ENCODE results near the gene STAT5B. TPM values are rescaled to one million over a fixed set of nuclear protein-coding genes. Genes with fewer than 3 reads are reported as not detected.

The STAT5B gene
- total and polyA plus RNA-seq, 10 donors = 26.4 to 171 (median 101) TPM

DNA sequence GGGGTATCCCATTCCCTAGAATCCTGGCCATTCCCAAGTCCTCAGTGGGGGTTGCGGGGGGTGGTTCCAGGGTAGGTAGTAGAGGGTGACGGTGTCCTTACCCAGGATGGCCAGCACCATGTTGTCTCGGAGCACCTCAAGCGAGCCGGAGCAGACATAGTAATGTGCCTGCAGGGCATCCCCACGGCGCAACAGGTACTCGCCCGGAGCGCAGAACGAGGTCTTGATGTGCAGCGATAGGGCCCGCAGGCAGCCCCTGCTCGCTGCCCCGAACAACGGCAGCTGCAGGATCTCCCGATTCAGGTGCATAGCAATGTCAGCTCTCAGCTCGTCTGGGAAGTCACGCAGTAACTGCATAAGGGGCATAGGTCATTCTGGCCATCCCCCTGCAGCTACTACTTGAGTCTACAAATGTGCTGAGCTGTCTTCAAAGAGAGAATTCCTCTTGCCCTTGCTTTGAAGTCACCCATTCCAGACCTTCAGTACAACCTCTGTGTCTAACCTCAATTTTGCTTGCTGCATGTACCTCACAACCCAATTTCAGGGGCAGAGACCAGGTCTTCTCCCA is 109.9 kb downstream of the STAT5B start:
- TF ChIP-seq POLR2AphosphoS5 (IDR thresholded peaks at IDR 0.05) = no peak
- TF ChIP-seq, protein P1, sequence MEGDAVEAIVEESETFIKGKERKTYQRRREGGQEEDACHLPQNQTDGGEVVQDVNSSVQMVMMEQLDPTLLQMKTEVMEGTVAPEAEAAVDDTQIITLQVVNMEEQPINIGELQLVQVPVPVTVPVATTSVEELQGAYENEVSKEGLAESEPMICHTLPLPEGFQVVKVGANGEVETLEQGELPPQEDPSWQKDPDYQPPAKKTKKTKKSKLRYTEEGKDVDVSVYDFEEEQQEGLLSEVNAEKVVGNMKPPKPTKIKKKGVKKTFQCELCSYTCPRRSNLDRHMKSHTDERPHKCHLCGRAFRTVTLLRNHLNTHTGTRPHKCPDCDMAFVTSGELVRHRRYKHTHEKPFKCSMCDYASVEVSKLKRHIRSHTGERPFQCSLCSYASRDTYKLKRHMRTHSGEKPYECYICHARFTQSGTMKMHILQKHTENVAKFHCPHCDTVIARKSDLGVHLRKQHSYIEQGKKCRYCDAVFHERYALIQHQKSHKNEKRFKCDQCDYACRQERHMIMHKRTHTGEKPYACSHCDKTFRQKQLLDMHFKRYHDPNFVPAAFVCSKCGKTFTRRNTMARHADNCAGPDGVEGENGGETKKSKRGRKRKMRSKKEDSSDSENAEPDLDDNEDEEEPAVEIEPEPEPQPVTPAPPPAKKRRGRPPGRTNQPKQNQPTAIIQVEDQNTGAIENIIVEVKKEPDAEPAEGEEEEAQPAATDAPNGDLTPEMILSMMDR (IDR thresholded peaks at IDR 0.05 in 8 of 11, conservative IDR thresholded peaks at IDR 0.05 in 3 of 11) = no peak
- no peak for TF ChIP-seq POLR2A (IDR thresholded peaks at IDR 0.05)

DNA sequence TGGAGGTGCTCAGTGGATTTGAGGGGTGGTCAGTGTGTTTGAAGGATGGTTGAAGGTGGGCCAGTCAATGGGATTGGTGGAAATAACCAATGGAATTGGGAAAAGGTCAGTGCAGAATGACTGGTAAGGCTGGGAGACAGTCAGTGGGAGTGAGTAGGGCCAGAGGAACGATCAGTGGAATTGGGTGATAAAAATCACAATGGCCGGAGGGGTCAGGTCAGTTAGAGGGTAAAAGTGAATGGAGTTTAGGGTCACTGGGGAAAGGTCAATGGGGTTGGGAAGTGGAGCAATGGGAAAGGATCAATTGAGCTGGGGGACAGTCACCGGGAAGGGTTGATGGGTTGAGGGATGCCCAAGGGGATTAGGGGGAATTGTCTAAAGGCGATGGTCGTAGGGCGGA is 110.4 kb downstream of the STAT5B start:
- Histone ChIP-seq H3K4me1 (peaks cover 0 to 16% (median 0%) of the 10 kb centered on the region in 6 donors), H3K27ac (no peak overlapping the region), H3K27me3 (replicated peaks in 1 of 7) (no peaks in the 10 kb centered on the region), H3K36me3 (no peaks in the 10 kb centered on the region), H3K9me3 (no peaks in the 10 kb centered on the region), H3K4me3 (no peak overlapping the region)
- 86 to 96% (median 92%) methylated on average over 6 of the region's 6 CpGs for WGBS, 5 donors
- intact Hi-C loops (cut with DNase I; ENCODE audit: low total_unique reads) = no loop called here
- TF ChIP-seq, protein P1 (IDR thresholded peaks at IDR 0.05 in 8 of 11, conservative IDR thresholded peaks at IDR 0.05 in 3 of 11) = no peak
- no peak for TF ChIP-seq POLR2A (IDR thresholded peaks at IDR 0.05)
- no peak for TF ChIP-seq POLR2AphosphoS5 (IDR thresholded peaks at IDR 0.05)
- no peak for DNase-seq

More for the DNA sequence above, 109.9 kb downstream of the STAT5B start:
- Histone ChIP-seq H3K27me3 (replicated peaks in 1 of 7) (no peaks in the 10 kb centered on the region), H3K4me3 (no peak overlapping the region), H3K27ac (no peak overlapping the region), H3K36me3 (no peaks in the 10 kb centered on the region), H3K4me1 (peaks cover 0 to 14% (median 0%) of the 10 kb centered on the region in 6 donors), H3K9me3 (no peaks in the 10 kb centered on the region)
- intact Hi-C loops (cut with DNase I; ENCODE audit: low total_unique reads) = no loop called here
- whole genome bisulfite sequencing, 5 donors = 92 to 96% (median 94%) methylated on average over 16 to 19 of the region's 19 CpGs
- DNase-seq = no peak

DNA sequence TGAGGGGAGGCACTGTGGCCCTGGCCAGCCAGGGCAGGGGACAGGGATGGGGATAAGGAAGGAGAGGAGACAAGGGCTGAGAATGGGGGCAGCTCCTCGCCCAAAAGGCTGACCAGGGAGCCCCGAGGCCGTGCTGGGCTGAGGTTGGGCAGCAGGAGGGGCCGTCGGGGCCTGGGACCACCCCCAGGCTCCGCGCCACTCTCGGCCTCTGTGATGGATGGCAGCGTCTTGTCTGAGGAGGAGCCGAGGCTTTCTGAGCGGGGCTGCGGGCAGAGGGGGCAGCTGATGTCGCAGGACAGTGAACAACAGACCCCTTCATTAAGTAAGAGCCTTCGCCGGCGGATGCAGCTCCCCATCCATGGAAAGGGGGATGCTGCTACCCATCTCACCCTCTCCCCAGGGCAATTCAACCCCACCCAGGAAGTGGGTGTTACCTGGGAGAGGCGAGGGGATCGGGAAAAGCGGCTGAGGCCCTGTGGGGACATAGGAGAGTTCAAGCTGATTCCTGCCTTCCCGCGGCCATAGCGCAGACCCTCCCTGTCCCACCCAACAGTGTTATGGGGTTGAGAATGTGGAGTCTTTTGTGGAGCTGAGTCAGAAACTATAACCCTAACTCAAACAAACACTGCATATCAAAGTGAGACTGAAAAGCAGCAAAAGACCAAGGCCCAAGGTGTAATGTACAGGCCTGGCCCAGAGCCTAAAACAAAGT is 112.3 kb downstream of the STAT5B start:
- no peak for DNase-seq
- TF ChIP-seq POLR2A (IDR thresholded peaks at IDR 0.05) (no peak), POLR2AphosphoS5 (IDR thresholded peaks at IDR 0.05) (no peak)
- TF ChIP-seq, protein P1 (IDR thresholded peaks at IDR 0.05 in 8 of 11, conservative IDR thresholded peaks at IDR 0.05 in 3 of 11) = no peak
- 53 to 86% (median 78%) methylated on average over 14 to 22 of the region's 22 CpGs for WGBS, 5 donors
- Histone ChIP-seq H3K27me3 (replicated peaks in 1 of 7) (no peaks in the 10 kb centered on the region), H3K36me3 (no peaks in the 10 kb centered on the region), H3K4me3 (no peak overlapping the region), H3K27ac (no peak overlapping the region), H3K4me1 (peaks cover 0 to 16% (median 0%) of the 10 kb centered on the region in 6 donors), H3K9me3 (no peaks in the 10 kb centered on the region)
- intact Hi-C loops (cut with DNase I; ENCODE audit: low total_unique reads) = no loop called here

DNA sequence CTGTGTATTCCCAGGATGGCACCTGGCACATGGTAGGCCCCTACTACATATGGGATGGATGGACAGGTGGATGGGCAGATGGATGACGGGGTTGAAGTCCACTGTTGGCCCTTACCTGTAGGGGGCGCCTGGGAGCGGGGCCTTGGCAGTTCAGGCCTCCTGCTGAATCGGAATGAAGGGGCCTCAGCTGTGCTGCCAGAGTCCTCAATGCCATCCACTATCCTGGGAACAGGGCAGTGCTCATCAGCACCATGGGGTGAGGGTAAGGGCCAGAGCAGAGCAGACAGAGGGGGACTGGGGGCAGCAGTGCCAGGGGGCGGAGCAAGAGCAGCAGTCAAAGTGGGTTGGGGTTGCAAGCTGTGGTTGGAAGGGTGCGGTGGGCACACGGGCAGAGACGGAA is 113.1 kb downstream of the STAT5B start:
- Histone ChIP-seq H3K4me1 (peaks cover 0 to 16% (median 0%) of the 10 kb centered on the region in 6 donors), H3K9me3 (no peaks in the 10 kb centered on the region), H3K27ac (no peak overlapping the region), H3K36me3 (no peaks in the 10 kb centered on the region), H3K4me3 (no peak overlapping the region), H3K27me3 (replicated peaks in 1 of 7) (no peaks in the 10 kb centered on the region)
- DNase-seq = no peak
- 51 to 70% (median 66%) methylated on average over 8 of the region's 8 CpGs for WGBS, 5 donors
- intact Hi-C loops (cut with DNase I; ENCODE audit: low total_unique reads) = no loop called here
- TF ChIP-seq, protein P1 (IDR thresholded peaks at IDR 0.05 in 8 of 11, conservative IDR thresholded peaks at IDR 0.05 in 3 of 11) = peak in 7 of 11 experiments; percentile 14 to 44 (median 35)
- no peak for TF ChIP-seq POLR2A (IDR thresholded peaks at IDR 0.05)
- no peak for TF ChIP-seq POLR2AphosphoS5 (IDR thresholded peaks at IDR 0.05)
